Vagina (tissue), 2 donors: Measurements from ENCODE around the gene PDXP. TPM values are rescaled to one million over a fixed set of nuclear protein-coding genes. Genes with fewer than 3 reads are reported as not detected.

Experiments used
- DNase-seq, 2 donors: peaks; one replicate each; pipeline ENCODE4 v3.0.0-alpha.2; 2017; ENCODE audit errors: extremely low spot score in 2 of 2
- H3K27ac ChIP-seq: fragments of 200-600 bp; sonication (generic); one replicate; pipeline ENCODE4 v1.5.1; 2019
- H3K27me3 ChIP-seq: fragments of 200-600 bp; sonication (generic); one replicate; pipeline ENCODE4 v1.5.1; 2019
- H3K36me3 ChIP-seq, 2 donors: fragments of 200-600 bp; sonication (generic); one replicate each; pipeline ENCODE4 v1.5.1; 2017 to 2019
- H3K4me1 ChIP-seq: fragments of 200-600 bp; sonication (generic); one replicate; pipeline ENCODE4 v1.5.1; 2019
- H3K4me3 ChIP-seq, 2 donors: fragments of 200-600 bp; sonication (generic); 1 replicate in 1 of 2; 2 replicates in 1 of 2; pipeline ENCODE4 v1.5.1; 2016 to 2019
- H3K9me3 ChIP-seq: fragments of 200-600 bp; sonication (generic); one replicate; pipeline ENCODE4 v1.5.1; 2019
- POLR2A ChIP-seq, 2 donors: fragments of 450-650 bp; IDR thresholded peaks; one replicate each; pipeline ENCODE4 v1.6.1; 2017; ENCODE audit warnings: antibody characterized with exemption in 2 of 2, mild to moderate bottlenecking in 2 of 2, moderate library complexity in 2 of 2
- POLR2AphosphoS5 ChIP-seq, 2 donors: sonication (generic); formaldehyde crosslinking; IDR thresholded peaks; one replicate each; pipeline ENCODE4 v1.9.0; 2017; ENCODE audit warnings: antibody characterized with exemption in 2 of 2, mild to moderate bottlenecking in 2 of 2, low read depth in 1 of 2; ENCODE audit not compliant: insufficient read depth in 1 of 2
- intact Hi-C: fragments of 100-400 bp; cut with DNase I; formaldehyde crosslinking; loops from one replicate; pipeline ENCODE4 v1.15.1; 2023
- total RNA-seq: library from RNA; depleted of rRNA; stranded (reverse); fragments of >200 nt; gene quantifications from one replicate; pipeline ENCODE4 v1.2.3, GENCODE V29; 2016
- TF ChIP-seq, protein P1 (sequence below), 3 experiments: fragments of 450-650 bp in 2 of 3; fragments of 200-600 bp in 1 of 3; sonication (generic) in 1 of 3; IDR thresholded peaks; one replicate each; pipeline ENCODE4 v1.5.1; 2017 to 2019; ENCODE audit warnings: antibody characterized with exemption in 3 of 3, mild to moderate bottlenecking in 2 of 3, moderate library complexity in 2 of 3

The PDXP gene
- total RNA-seq, 1 donor from 2014 or later, result 6.4 TPM

DNA sequence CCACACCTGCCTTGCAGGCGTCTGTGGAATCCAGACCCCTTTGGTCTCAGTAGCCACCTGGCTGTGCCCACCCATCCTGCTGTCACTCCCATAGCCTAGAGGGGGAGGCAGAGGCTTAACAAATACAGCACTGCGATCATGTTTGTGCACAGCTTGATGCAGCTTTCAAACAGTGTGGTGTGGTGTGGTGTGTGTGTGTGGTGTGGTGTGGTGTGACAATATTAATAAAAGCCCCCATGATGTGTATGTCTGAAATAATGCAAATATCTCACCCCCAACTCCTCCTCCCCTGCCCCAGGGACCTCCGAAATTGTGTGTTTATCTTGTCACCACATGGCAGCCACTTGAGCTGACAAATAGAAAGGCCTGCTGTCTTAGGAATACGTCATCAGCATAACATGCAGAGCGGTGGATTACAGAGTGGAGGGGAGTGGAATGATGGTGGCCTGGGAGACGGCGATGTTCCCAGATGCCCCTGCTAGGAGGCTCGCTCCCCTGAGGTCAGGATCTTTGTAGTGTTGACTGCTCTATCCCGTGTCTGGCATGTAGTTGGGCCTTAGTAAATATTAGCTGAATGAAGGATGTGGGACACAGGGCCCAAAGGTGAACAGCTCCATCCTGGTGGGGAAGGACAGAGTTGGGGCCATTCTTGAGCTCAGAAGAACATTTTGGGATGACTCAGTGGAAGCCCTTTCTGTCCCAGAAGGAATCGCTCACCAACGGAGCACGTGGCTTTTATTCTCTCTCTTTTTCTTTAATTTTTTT, 2.8 kb downstream of the PDXP start:
- Histone ChIP-seq H3K27me3 (no peaks in the 10 kb centered on the region), H3K4me1 (peaks cover 45% of the 10 kb centered on the region), H3K36me3 (peaks cover 0 to 8% of the 10 kb centered on the region in 2 donors), H3K9me3 (no peaks in the 10 kb centered on the region), H3K4me3 (no peak overlapping the region), H3K27ac (peak overlapping the region; percentile 68)
- no peak for DNase-seq
- TF ChIP-seq, protein P1, sequence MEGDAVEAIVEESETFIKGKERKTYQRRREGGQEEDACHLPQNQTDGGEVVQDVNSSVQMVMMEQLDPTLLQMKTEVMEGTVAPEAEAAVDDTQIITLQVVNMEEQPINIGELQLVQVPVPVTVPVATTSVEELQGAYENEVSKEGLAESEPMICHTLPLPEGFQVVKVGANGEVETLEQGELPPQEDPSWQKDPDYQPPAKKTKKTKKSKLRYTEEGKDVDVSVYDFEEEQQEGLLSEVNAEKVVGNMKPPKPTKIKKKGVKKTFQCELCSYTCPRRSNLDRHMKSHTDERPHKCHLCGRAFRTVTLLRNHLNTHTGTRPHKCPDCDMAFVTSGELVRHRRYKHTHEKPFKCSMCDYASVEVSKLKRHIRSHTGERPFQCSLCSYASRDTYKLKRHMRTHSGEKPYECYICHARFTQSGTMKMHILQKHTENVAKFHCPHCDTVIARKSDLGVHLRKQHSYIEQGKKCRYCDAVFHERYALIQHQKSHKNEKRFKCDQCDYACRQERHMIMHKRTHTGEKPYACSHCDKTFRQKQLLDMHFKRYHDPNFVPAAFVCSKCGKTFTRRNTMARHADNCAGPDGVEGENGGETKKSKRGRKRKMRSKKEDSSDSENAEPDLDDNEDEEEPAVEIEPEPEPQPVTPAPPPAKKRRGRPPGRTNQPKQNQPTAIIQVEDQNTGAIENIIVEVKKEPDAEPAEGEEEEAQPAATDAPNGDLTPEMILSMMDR (IDR thresholded peaks at IDR 0.05), result peak in 1 of 3 experiments; percentile 34
- no peak for TF ChIP-seq POLR2AphosphoS5 (IDR thresholded peaks at IDR 0.05; ENCODE audit: insufficient read depth in 1 of 2, low read depth in 1 of 2)
- intact Hi-C loops, result no loop called here

GRCh38 chr22:37662039-37662438, 3.5 kb downstream of the PDXP start:
- H3K4me1 ChIP-seq, result peaks cover 45% of the 10 kb centered on the region
- intact Hi-C loops, result no loop called here
- no peaks in the 10 kb centered on the region for H3K27me3 ChIP-seq
- TF ChIP-seq POLR2AphosphoS5 (IDR thresholded peaks at IDR 0.05; ENCODE audit: insufficient read depth in 1 of 2, low read depth in 1 of 2) (no peak), POLR2A (IDR thresholded peaks at IDR 0.05) (no peak)
- TF ChIP-seq, protein P1 (IDR thresholded peaks at IDR 0.05), result no peak
- H3K9me3 ChIP-seq, result no peaks in the 10 kb centered on the region
- peaks cover 0 to 11% of the 10 kb centered on the region in 2 donors for H3K36me3 ChIP-seq
- H3K27ac ChIP-seq, result peak overlapping the region; percentile 68
- no peak for DNase-seq
- no peak overlapping the region for H3K4me3 ChIP-seq

DNA sequence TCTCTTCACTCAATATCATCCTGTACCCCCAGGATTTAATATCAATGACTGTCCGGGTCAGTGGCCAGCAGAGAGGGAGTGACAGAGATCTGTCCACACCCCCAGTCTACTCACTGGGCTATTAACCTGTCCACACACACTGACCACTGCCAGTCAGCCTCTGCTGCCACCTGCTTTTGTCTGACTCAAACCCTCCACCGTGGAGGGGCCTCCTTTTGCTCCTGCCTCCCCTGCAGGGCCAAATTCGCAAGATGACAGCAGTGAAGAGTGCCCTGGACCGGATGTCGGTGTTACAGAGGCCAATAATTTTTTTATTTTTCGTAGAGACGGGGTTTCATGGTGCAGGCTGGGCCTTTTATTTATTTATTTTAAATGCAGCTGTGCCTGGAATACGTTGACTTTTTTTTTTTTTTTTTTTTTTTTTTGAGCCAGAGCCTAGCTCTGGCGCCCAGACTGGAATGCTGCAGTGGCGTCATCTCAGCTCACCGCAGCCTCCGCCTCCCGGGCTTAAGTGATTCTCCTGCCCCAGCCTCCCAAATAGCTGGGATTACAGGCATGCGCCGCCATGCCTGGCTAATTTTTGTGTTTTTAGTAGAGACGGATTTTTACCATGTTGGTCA, 5.1 kb downstream of the PDXP start:
- Histone ChIP-seq H3K4me1 (peaks cover 38% of the 10 kb centered on the region), H3K4me3 (no peak overlapping the region), H3K27ac (no peak overlapping the region), H3K9me3 (no peaks in the 10 kb centered on the region), H3K27me3 (no peaks in the 10 kb centered on the region), H3K36me3 (peaks cover 0 to 11% of the 10 kb centered on the region in 2 donors)
- intact Hi-C loops, result no loop called here
- no peak for DNase-seq
- TF ChIP-seq POLR2A (IDR thresholded peaks at IDR 0.05) (no peak), POLR2AphosphoS5 (IDR thresholded peaks at IDR 0.05; ENCODE audit: insufficient read depth in 1 of 2, low read depth in 1 of 2) (no peak)
- TF ChIP-seq, protein P1 (IDR thresholded peaks at IDR 0.05), result no peak

DNA sequence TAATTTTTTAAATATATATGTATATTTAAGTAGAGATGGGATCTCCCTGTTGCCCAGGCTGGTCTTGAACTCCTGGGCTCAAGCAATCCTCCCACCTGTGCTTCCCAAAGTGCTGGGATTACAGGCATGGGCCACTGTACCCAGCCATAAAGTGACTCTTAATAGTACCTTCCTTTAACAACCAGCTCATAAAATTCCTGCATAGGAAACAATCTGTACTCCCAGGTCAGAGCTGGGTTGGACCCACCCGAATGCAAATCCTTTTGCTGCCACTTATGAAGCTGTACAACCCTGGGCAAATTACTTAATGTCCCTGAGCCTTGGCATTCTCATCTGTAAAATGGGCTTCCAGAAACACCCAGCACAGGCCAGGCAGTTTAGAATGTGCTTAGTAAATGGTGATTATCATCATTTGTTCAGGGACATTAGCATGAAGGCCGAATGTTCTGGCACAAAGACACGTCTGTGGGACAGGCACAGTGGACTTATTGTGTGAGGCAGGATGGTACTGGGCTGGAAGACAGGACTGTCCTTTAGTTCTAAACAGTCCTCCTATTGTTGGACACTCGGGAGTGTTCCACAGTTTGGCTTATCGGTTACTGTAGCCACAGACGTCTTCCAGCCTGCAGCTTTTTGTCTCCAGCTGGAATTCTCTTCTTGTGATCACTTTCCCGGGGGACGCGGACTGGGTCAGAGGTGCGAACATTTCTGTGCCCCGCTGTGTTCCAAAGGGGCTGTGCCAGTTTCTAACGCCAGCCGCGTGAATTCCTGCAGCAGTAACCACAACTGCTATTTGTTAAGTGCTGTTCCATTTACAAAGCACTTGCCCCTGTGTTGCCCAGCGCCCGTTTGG, 6.0 kb downstream of the PDXP start:
- H3K27ac ChIP-seq, result no peak overlapping the region
- H3K27me3 ChIP-seq, result no peaks in the 10 kb centered on the region
- no peak for DNase-seq
- peaks cover 34% of the 10 kb centered on the region for H3K4me1 ChIP-seq
- intact Hi-C loops, result no loop called here
- H3K9me3 ChIP-seq, result no peaks in the 10 kb centered on the region
- H3K4me3 ChIP-seq, result no peak overlapping the region
- peaks cover 0 to 11% of the 10 kb centered on the region in 2 donors for H3K36me3 ChIP-seq
- TF ChIP-seq POLR2AphosphoS5 (IDR thresholded peaks at IDR 0.05; ENCODE audit: insufficient read depth in 1 of 2, low read depth in 1 of 2), result no peak
- no peak for TF ChIP-seq POLR2A (IDR thresholded peaks at IDR 0.05)
- TF ChIP-seq, protein P1 (IDR thresholded peaks at IDR 0.05), result no peak
